Right lobe of liver (tissue), 4 donors: ENCODE measurements around the gene HPS3.

ENCODE experiments used
- POLR2A ChIP-seq: fragments of 450-650 bp; IDR thresholded peaks from one replicate; pipeline ENCODE4 v1.6.1; 2017; ENCODE audit warnings: antibody characterized with exemption, mild to moderate bottlenecking
- TF ChIP-seq, protein P1 (sequence below), 4 donors: fragments of 200-600 bp in 3 of 4; fragments of 450-650 bp in 1 of 4; IDR thresholded peaks; one replicate each; pipeline versions ENCODE4 v1.5.1 to v1.8.0; 2016 to 2022; ENCODE audit warnings: antibody characterized with exemption in 4 of 4, mild to moderate bottlenecking in 2 of 4
- donor health status: DM: no; HTN: no; CAD: no.
- donor health status: DM: no; HTN: no; CAD: no.
- donor health status: DM: no; HTN: yes; CAD: no.

DNA sequence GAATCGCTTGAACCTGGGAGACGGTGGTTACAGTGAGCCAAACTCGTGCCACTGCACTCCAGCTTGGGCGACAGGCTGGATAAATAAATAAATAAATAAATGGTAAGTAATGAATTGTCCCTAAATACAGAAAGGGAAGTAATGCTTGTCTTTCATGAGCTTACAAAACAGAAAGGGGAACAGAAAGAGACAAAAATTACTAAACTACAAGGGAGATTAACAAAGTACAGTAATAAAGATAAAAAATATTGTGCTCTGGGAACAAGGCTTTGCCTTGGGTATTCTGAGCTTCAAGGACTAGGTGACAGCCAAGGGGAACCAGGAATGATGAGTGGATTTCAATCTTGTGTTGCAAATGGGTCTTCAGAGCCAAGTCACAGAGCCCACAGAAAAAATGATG is 34.0 kb upstream of the HPS3 start:
- TF ChIP-seq, protein P1, sequence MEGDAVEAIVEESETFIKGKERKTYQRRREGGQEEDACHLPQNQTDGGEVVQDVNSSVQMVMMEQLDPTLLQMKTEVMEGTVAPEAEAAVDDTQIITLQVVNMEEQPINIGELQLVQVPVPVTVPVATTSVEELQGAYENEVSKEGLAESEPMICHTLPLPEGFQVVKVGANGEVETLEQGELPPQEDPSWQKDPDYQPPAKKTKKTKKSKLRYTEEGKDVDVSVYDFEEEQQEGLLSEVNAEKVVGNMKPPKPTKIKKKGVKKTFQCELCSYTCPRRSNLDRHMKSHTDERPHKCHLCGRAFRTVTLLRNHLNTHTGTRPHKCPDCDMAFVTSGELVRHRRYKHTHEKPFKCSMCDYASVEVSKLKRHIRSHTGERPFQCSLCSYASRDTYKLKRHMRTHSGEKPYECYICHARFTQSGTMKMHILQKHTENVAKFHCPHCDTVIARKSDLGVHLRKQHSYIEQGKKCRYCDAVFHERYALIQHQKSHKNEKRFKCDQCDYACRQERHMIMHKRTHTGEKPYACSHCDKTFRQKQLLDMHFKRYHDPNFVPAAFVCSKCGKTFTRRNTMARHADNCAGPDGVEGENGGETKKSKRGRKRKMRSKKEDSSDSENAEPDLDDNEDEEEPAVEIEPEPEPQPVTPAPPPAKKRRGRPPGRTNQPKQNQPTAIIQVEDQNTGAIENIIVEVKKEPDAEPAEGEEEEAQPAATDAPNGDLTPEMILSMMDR (IDR thresholded peaks at IDR 0.05), result no peak
- no peak for TF ChIP-seq POLR2A
